GM23338 (cell line): ENCODE results near the gene ACTR5. TPM values are rescaled to one million over a fixed set of nuclear protein-coding genes. Genes with fewer than 3 reads are reported as not detected.

Experiments used
- ATAC-seq: fragments of 200-7000 bp; cut with Tn5 transposase; 3 replicates; pipeline ENCODE4 v1.9.1; 2020
- DNase-seq: peaks from one replicate; pipeline ENCODE4 v3.0.0-alpha.2; 2015; ENCODE audit warnings: low spot score
- H2AFZ ChIP-seq: fragments of 200-600 bp; sonication (generic); 2 replicates; pipeline ENCODE4 v1.8.0; 2016; ENCODE audit warnings: antibody characterized with exemption, mild to moderate bottlenecking, moderate library complexity
- H3F3A ChIP-seq: fragments of 200-600 bp; sonication (generic); replicated peaks from 2 replicates; pipeline ENCODE4 v1.8.0; 2017; ENCODE audit warnings: antibody characterized with exemption, mixed run types, low read depth
- H3K27ac ChIP-seq: fragments of 200-600 bp; sonication (generic); 2 replicates; pipeline ENCODE4 v1.6.1; 2016; ENCODE audit warnings: low read depth
- H3K27me3 ChIP-seq: fragments of 200-600 bp; sonication (generic); 2 replicates; pipeline ENCODE4 v1.8.0; 2016; ENCODE audit warnings: mild to moderate bottlenecking, mixed run types, moderate library complexity; ENCODE audit not compliant: insufficient read depth
- H3K36me3 ChIP-seq: fragments of 200-600 bp; sonication (generic); 2 replicates; pipeline ENCODE4 v1.8.0; 2016; ENCODE audit warnings: mild to moderate bottlenecking; ENCODE audit not compliant: insufficient read depth
- H3K4me1 ChIP-seq: fragments of 200-600 bp; sonication (generic); 2 replicates; pipeline ENCODE4 v1.8.0; 2016; ENCODE audit warnings: mild to moderate bottlenecking, moderate library complexity; ENCODE audit not compliant: insufficient read depth
- H3K4me2 ChIP-seq: fragments of 200-600 bp; sonication (generic); 2 replicates; pipeline ENCODE4 v1.7.1; 2017; ENCODE audit warnings: mixed run types
- H3K4me3 ChIP-seq: fragments of 200-600 bp; sonication (generic); 2 replicates; pipeline ENCODE4 v1.6.1; 2016; ENCODE audit warnings: mixed run types
- H3K79me2 ChIP-seq: fragments of 200-600 bp; sonication (generic); replicated peaks from 2 replicates; pipeline ENCODE4 v1.8.0; 2017; ENCODE audit warnings: mild to moderate bottlenecking; ENCODE audit not compliant: insufficient read depth
- H3K9me2 ChIP-seq: fragments of 200-600 bp; sonication (generic); 2 replicates; pipeline ENCODE4 v1.8.0; 2017; ENCODE audit not compliant: insufficient read depth
- H4K20me1 ChIP-seq: fragments of 200-600 bp; sonication (generic); replicated peaks from 2 replicates; pipeline ENCODE4 v1.8.0; 2017; ENCODE audit warnings: mild to moderate bottlenecking; ENCODE audit not compliant: insufficient read depth
- H3K27ac Mint-ChIP-seq: 2 replicates; pipeline ENCODE4 v1.8.0; 2020; ENCODE audit warnings: inconsistent platforms, mild to moderate bottlenecking, moderate library complexity, mixed read lengths
- H3K27me3 Mint-ChIP-seq: 3 replicates; pipeline ENCODE4 v1.8.0; 2022; ENCODE audit warnings: low read depth, mild to moderate bottlenecking, moderate library complexity, mixed read lengths, inconsistent platforms; ENCODE audit not compliant: insufficient read depth, poor library complexity
- H3K36me3 Mint-ChIP-seq: 3 replicates; pipeline ENCODE4 v1.8.0; 2021; ENCODE audit warnings: low read depth, mild to moderate bottlenecking, inconsistent platforms, moderate library complexity, mixed read lengths
- H3K4me1 Mint-ChIP-seq: 3 replicates; pipeline ENCODE4 v1.8.0; 2020; ENCODE audit warnings: mild to moderate bottlenecking, inconsistent platforms, mixed read lengths
- H3K4me3 Mint-ChIP-seq: 3 replicates; pipeline ENCODE4 v1.8.0; 2021; ENCODE audit warnings: moderate library complexity, mild to moderate bottlenecking, inconsistent platforms, mixed read lengths
- H3K9me3 Mint-ChIP-seq: 3 replicates; pipeline ENCODE4 v1.8.0; 2020; ENCODE audit warnings: moderate library complexity, mild to moderate bottlenecking, inconsistent platforms, mixed read lengths
- CREB1 ChIP-seq: fragments of 250-450 bp; sonication (Bioruptor Pico); IDR thresholded peaks from 2 replicates; pipeline ENCODE4 v1.5.0; 2020; ENCODE audit warnings: low read depth, mild to moderate bottlenecking, moderate library complexity
- EZH2 ChIP-seq: fragments of 200-600 bp; sonication (generic); IDR thresholded peaks from one replicate; pipeline ENCODE4 v1.8.0; 2017; ENCODE audit warnings: antibody characterized with exemption, mild to moderate bottlenecking, low read depth; ENCODE audit not compliant: unreplicated experiment
- EZH2phosphoT487 ChIP-seq: fragments of 200-600 bp; sonication (generic); IDR thresholded peaks from one replicate; pipeline ENCODE4 v1.8.1; 2018; ENCODE audit warnings: antibody characterized with exemption; ENCODE audit not compliant: unreplicated experiment
- JUNB ChIP-seq: IDR thresholded peaks from one replicate; pipeline ENCODE4 v1.6.1; 2016; ENCODE audit warnings: antibody characterized with exemption; ENCODE audit not compliant: unreplicated experiment
- NANOG ChIP-seq: IDR thresholded peaks from 2 replicates; pipeline ENCODE4 v1.6.1; 2016; ENCODE audit warnings: antibody characterized with exemption, borderline replicate concordance
- POLR2AphosphoS5 ChIP-seq: IDR thresholded peaks from 2 replicates; pipeline ENCODE4 v1.6.1; 2016; ENCODE audit warnings: antibody characterized with exemption, low read depth
- STAT1 ChIP-seq: IDR thresholded peaks from one replicate; pipeline ENCODE4 v1.6.1; 2016; ENCODE audit warnings: antibody characterized with exemption; ENCODE audit not compliant: unreplicated experiment
- ZNF114 ChIP-seq: fragments of 250-450 bp; sonication (Bioruptor Pico); IDR thresholded peaks from 2 replicates; pipeline ENCODE4 v1.5.0; 2020; ENCODE audit warnings: mild to moderate bottlenecking, moderate library complexity
- ZNF331 ChIP-seq: fragments of 250-450 bp; sonication (Bioruptor Pico); IDR thresholded peaks from 2 replicates; pipeline ENCODE4 v1.5.0; 2020; ENCODE audit warnings: low read depth, mild to moderate bottlenecking, moderate library complexity
- polyA plus RNA-seq: library from polyadenylated mRNA; unstranded; fragments of >200 nt; fragmentation: Nextera tagmentation; extraction: Ambion mirVana; gene quantifications from 2 replicates; pipeline ENCODE4 v1.2.1, GENCODE V29; 2016
- total RNA-seq: library from RNA; depleted of rRNA; stranded (reverse); fragments of >200 nt; shearing (Covaris generic); gene quantifications from 2 replicates; pipeline ENCODE4 v1.2.3, GENCODE V29; 2014
- TF ChIP-seq, protein P1 (sequence below), 2 experiments: fragments of 200-600 bp in 1 of 2; sonication (generic) in 1 of 2; conservative IDR thresholded peaks; 2 replicates each; pipeline versions ENCODE4 v1.5.1 to v1.6.1; 2016 to 2017; ENCODE audit warnings: antibody characterized with exemption in 2 of 2, low read depth in 2 of 2, mild to moderate bottlenecking in 2 of 2, moderate library complexity in 1 of 2
- TF ChIP-seq, protein P2 (sequence below): IDR thresholded peaks from 2 replicates; pipeline ENCODE4 v1.6.1; 2016; ENCODE audit warnings: antibody characterized with exemption

The ACTR5 gene
- total and polyA plus RNA-seq, 2 experiments from 2014 or later = 8.4 to 21.8 TPM

DNA sequence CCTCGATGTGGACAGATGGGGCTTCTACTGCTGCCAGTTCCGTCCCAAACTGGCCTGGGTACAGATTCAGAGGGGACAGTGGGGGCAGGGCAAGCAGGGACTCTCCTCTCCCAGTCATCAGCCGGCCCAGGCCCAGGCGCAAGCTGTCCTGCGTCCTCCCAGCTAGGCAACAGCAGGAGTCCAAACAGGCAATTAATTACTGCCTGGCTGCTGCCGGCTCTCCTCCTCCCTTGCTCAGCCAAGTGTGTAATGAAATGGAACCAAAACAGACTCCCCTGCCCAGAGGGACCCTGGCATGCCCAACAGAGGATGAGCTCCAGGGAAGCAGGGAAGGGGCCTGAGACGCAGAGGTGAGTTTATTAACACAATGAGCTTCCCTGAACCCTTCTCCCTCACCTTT is 41.8 kb upstream of the ACTR5 start:
- DNase-seq (peak; percentile 28), ATAC-seq (peak; percentile 87)
- no peaks in the 10 kb centered on the region for H3K9me2 ChIP-seq
- H3K79me2 ChIP-seq = no peaks in the 10 kb centered on the region
- peak overlapping the region; percentile 74 for H2AFZ ChIP-seq
- peaks cover 3% of the 10 kb centered on the region; the same call in 1 of the 2 replicates for H3K4me1 ChIP-seq
- no peak overlapping the region for H3K4me3 ChIP-seq
- H3K27me3 ChIP-seq = no peaks in the 10 kb centered on the region
- no peaks in the 10 kb centered on the region; the same call in 1 of the 2 replicates for H4K20me1 ChIP-seq
- Mint-ChIP-seq H3K36me3 (no peaks in the 10 kb centered on the region), H3K27me3 (peaks cover 8% of the 10 kb centered on the region), H3K4me1 (peaks cover 8% of the 10 kb centered on the region; the same call in 2 of the 3 replicates), H3K9me3 (no peaks in the 10 kb centered on the region), H3K27ac (no peak overlapping the region), H3K4me3 (no peak overlapping the region)
- no peak for TF ChIP-seq STAT1
- TF ChIP-seq CREB1 (CRISPR knock-in tag) = no peak
- TF ChIP-seq EZH2phosphoT487 = no peak
- TF ChIP-seq ZNF114 = no peak
- TF ChIP-seq POLR2AphosphoS5 = no peak
- TF ChIP-seq, protein P1, sequence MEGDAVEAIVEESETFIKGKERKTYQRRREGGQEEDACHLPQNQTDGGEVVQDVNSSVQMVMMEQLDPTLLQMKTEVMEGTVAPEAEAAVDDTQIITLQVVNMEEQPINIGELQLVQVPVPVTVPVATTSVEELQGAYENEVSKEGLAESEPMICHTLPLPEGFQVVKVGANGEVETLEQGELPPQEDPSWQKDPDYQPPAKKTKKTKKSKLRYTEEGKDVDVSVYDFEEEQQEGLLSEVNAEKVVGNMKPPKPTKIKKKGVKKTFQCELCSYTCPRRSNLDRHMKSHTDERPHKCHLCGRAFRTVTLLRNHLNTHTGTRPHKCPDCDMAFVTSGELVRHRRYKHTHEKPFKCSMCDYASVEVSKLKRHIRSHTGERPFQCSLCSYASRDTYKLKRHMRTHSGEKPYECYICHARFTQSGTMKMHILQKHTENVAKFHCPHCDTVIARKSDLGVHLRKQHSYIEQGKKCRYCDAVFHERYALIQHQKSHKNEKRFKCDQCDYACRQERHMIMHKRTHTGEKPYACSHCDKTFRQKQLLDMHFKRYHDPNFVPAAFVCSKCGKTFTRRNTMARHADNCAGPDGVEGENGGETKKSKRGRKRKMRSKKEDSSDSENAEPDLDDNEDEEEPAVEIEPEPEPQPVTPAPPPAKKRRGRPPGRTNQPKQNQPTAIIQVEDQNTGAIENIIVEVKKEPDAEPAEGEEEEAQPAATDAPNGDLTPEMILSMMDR (conservative IDR thresholded peaks at IDR 0.05; ENCODE audit: low read depth in 2 of 2) = no peak
- no peak for TF ChIP-seq ZNF331 (CRISPR knock-in tag)
- H3K36me3 ChIP-seq = no peaks in the 10 kb centered on the region
- H3K27ac ChIP-seq = no peak overlapping the region
- no peaks in the 10 kb centered on the region for H3F3A ChIP-seq
- no peak overlapping the region for H3K4me2 ChIP-seq

DNA sequence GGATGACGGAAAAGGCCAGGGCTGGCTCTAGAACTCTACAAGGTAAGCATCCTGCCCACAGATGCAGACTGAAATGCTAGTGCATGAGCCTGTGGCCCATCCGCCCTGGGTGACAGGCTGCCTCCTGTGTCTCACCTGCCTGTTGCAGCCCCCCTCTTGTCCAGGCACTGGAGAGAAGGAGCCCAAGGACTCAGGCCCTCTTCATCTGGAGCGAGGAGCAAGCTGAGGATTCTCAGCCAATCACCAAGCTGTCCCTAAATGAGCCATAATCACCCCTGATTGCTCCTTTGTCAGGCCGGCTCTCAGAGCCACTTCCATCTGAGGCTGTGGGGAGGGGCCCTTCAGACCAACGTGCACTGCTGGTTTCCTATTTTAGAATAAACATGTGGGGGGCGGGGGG is 34.0 kb upstream of the ACTR5 start:
- ATAC-seq = peak; percentile 31; the same call in 2 of the 3 replicates
- no peak overlapping the region for H3K27ac Mint-ChIP-seq
- Histone ChIP-seq H3K4me1 (peaks cover 8% of the 10 kb centered on the region; the same call in 1 of the 2 replicates), H3K4me3 (no peak overlapping the region), H3K27ac (no peak overlapping the region), H3K4me2 (no peak overlapping the region), H3K79me2 (no peaks in the 10 kb centered on the region), H3F3A (no peaks in the 10 kb centered on the region), H3K9me2 (no peaks in the 10 kb centered on the region), H3K36me3 (no peaks in the 10 kb centered on the region), H2AFZ (0 out of 2 replicates have a peak overlapping the region, but pooled peaks have one; percentile 10), H3K27me3 (peaks cover 21% of the 10 kb centered on the region), H4K20me1 (no peaks in the 10 kb centered on the region; the same call in 1 of the 2 replicates)
- H3K27me3 Mint-ChIP-seq = peaks cover 18% of the 10 kb centered on the region
- peaks cover 12% of the 10 kb centered on the region for H3K4me1 Mint-ChIP-seq
- H3K4me3 Mint-ChIP-seq = no peak overlapping the region; the same call in 2 of the 3 replicates
- DNase-seq = peak; percentile 22
- no peaks in the 10 kb centered on the region for H3K36me3 Mint-ChIP-seq
- H3K9me3 Mint-ChIP-seq = no peaks in the 10 kb centered on the region
- TF ChIP-seq NANOG (no peak), EZH2phosphoT487 (no peak), ZNF331 (CRISPR knock-in tag) (no peak), JUNB (no peak), EZH2 (no peak), CREB1 (CRISPR knock-in tag) (no peak)
- TF ChIP-seq, protein P1 (conservative IDR thresholded peaks at IDR 0.05; ENCODE audit: low read depth in 2 of 2) = no peak
- TF ChIP-seq, protein P2, sequence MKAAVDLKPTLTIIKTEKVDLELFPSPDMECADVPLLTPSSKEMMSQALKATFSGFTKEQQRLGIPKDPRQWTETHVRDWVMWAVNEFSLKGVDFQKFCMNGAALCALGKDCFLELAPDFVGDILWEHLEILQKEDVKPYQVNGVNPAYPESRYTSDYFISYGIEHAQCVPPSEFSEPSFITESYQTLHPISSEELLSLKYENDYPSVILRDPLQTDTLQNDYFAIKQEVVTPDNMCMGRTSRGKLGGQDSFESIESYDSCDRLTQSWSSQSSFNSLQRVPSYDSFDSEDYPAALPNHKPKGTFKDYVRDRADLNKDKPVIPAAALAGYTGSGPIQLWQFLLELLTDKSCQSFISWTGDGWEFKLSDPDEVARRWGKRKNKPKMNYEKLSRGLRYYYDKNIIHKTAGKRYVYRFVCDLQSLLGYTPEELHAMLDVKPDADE = no peak
